IPS-20b (cell line): ENCODE results near the gene MRPL36.

ENCODE experiments used
- H3K27ac ChIP-seq: one replicate; pipeline ENCODE4 v1.5.1; 2013; ENCODE audit warnings: low read length
- H3K27me3 ChIP-seq: 2 replicates; pipeline ENCODE4 v1.6.1; 2013; ENCODE audit warnings: mild to moderate bottlenecking, low read length, inconsistent platforms; ENCODE audit not compliant: insufficient read depth
- H3K36me3 ChIP-seq: 2 replicates; pipeline ENCODE4 v1.6.1; 2013; ENCODE audit warnings: low read depth, mild to moderate bottlenecking, inconsistent platforms, low read length, moderate library complexity; ENCODE audit not compliant: insufficient read depth
- H3K4me1 ChIP-seq: 2 replicates; pipeline ENCODE4 v1.6.1; 2013; ENCODE audit warnings: mild to moderate bottlenecking, control low read depth, inconsistent platforms, low read length, moderate library complexity; ENCODE audit not compliant: insufficient read depth
- H3K4me3 ChIP-seq: 2 replicates; pipeline ENCODE4 v1.5.1; 2013; ENCODE audit warnings: mild to moderate bottlenecking, low read length, inconsistent platforms
- H3K9ac ChIP-seq: 2 replicates; pipeline ENCODE4 v1.6.1; 2013; ENCODE audit warnings: low read depth, mild to moderate bottlenecking, inconsistent platforms, low read length, moderate library complexity
- H3K9me3 ChIP-seq: 2 replicates; pipeline ENCODE4 v1.6.1; 2013; ENCODE audit warnings: mild to moderate bottlenecking, low read depth, low read length, inconsistent platforms; ENCODE audit not compliant: insufficient read depth

Gene MRPL36

DNA sequence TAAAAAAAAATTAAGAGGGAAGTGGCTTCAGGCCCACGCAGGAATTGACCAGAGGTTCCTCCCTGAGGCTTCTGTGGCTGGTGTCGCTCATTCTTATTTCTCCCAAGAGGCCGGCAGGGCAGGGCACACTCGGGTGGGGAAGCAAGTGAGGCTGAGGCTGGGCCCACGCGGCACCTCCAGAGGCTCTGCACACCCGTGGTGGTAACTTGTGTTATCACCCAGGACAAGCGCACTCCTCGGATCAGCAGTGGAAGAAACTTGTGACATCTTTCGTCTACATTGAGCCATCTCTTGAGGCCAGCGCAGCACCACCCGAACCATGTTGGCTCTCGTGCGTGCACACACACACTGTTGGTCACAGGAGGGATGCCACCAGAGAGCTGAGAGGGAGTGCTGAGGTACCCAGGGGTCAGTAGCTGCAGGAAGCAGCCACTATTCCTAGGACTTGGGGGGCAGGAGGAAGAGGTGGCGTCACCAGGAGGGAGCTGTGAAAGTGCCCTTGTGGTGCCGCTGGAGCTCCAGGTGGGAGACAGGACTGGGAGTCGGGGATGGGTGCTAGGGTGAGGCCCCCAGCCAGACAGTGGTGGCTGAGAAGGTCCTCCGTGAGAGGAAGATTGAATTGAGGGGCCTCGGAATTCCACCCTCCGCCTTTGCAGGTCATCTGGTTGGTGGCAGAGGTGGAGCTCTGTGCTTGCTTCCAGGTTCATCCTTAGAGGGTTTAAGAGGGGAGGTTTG is 8.0 kb upstream of the MRPL36 start:
- Histone ChIP-seq H3K4me1 (no peaks in the 10 kb centered on the region), H3K4me3 (no peak overlapping the region), H3K27me3 (no peaks in the 10 kb centered on the region), H3K36me3 (peaks cover 100% of the 10 kb centered on the region), H3K9ac (no peak overlapping the region), H3K9me3 (no peaks in the 10 kb centered on the region), H3K27ac (no peak overlapping the region)

GRCh38 chr5:1806974-1807373 is 7.3 kb upstream of the MRPL36 start:
- H3K36me3 ChIP-seq, result peaks cover 97% of the 10 kb centered on the region
- H3K27ac ChIP-seq, result no peak overlapping the region
- no peaks in the 10 kb centered on the region for H3K9me3 ChIP-seq
- no peak overlapping the region for H3K9ac ChIP-seq
- H3K4me3 ChIP-seq, result no peak overlapping the region
- no peaks in the 10 kb centered on the region for H3K27me3 ChIP-seq
- H3K4me1 ChIP-seq, result no peaks in the 10 kb centered on the region

- no peak overlapping the region for H3K27ac ChIP-seq
- no peaks in the 10 kb centered on the region for H3K27me3 ChIP-seq
- peaks cover 89% of the 10 kb centered on the region for H3K36me3 ChIP-seq
- H3K9ac ChIP-seq, result no peak overlapping the region
- no peaks in the 10 kb centered on the region for H3K9me3 ChIP-seq
- no peaks in the 10 kb centered on the region for H3K4me1 ChIP-seq
- no peak overlapping the region for H3K4me3 ChIP-seq
Measured at GRCh38 chr5:1806199-1806598, 6.6 kb upstream of the MRPL36 start.

DNA sequence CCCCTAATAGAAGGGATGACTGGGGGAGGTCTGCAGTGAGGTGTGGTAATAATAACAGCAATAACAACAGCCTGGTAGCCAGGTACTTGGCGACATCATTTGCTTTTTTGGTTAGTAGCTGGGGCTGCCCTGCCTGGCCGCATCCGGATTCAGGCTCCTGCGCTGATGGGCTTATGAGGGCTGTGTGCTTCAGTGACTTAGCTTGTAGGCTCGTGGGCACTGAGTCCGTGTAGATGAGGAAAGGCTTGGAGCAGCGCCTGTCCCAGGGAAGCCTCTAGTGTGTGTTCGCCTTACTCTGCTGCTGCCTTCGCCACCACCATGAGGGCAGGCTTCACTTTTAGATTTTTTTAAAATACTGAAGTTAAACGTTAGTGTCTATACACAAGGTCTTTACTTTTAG is 6.1 kb upstream of the MRPL36 start:
- no peak overlapping the region for H3K9ac ChIP-seq
- H3K9me3 ChIP-seq, result no peaks in the 10 kb centered on the region
- H3K27me3 ChIP-seq, result no peaks in the 10 kb centered on the region
- no peak overlapping the region for H3K27ac ChIP-seq
- no peak overlapping the region for H3K4me3 ChIP-seq
- H3K36me3 ChIP-seq, result peaks cover 85% of the 10 kb centered on the region
- no peaks in the 10 kb centered on the region for H3K4me1 ChIP-seq

DNA sequence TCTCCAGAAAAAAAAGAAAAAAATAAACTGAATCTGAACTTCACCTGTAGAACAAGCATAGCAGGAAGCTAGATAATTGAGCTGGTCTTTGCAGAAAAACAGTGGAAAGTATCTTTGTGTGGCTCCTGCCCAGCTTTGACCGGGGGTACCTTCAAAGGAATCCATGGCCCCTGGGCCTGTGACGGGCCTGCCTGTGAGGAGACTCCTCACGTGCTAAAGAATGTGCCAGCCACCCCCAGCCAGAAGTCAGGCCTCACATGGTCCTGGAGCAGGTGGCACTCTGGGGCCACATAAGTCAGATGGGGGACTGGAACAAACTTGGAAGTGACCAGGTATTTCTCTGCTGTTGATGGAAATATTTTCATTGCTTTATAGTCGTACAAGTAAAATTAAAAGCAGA is 5.7 kb upstream of the MRPL36 start:
- no peaks in the 10 kb centered on the region for H3K4me1 ChIP-seq
- H3K9ac ChIP-seq, result no peak overlapping the region
- H3K4me3 ChIP-seq, result no peak overlapping the region
- H3K27me3 ChIP-seq, result no peaks in the 10 kb centered on the region
- H3K9me3 ChIP-seq, result no peaks in the 10 kb centered on the region
- no peak overlapping the region for H3K27ac ChIP-seq
- peaks cover 81% of the 10 kb centered on the region for H3K36me3 ChIP-seq

GRCh38 chr5:1804001-1804690 is 4.5 kb upstream of the MRPL36 start:
- Histone ChIP-seq H3K4me1 (no peaks in the 10 kb centered on the region), H3K9ac (no peak overlapping the region), H3K36me3 (peaks cover 69% of the 10 kb centered on the region), H3K27me3 (no peaks in the 10 kb centered on the region), H3K4me3 (no peak overlapping the region), H3K27ac (no peak overlapping the region), H3K9me3 (no peaks in the 10 kb centered on the region)

DNA sequence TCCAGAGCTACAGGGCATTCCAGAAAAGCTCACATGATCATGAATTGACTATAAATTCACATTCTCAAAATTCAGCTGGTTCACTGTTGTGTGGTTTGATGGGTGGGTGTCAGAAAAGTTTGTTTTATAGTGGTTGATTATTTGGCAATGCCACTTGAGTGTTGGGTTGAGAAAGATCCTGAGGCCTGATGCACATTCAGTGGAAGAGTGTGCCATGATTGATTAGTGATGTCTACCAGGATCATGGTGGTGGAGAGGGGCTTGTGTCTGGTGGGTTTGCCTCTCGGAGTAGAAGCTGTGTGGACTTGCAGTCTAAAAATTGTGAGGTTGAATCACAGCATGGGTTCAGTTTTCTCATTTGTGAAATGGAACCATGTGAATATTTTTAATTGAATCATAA is 3.6 kb upstream of the MRPL36 start:
- Histone ChIP-seq H3K9ac (no peak overlapping the region), H3K27me3 (no peaks in the 10 kb centered on the region), H3K36me3 (peaks cover 65% of the 10 kb centered on the region), H3K27ac (no peak overlapping the region), H3K4me1 (peaks cover 2% of the 10 kb centered on the region; the same call in 1 of the 2 replicates), H3K4me3 (no peak overlapping the region), H3K9me3 (no peaks in the 10 kb centered on the region)

GRCh38 chr5:1801967-1802295 is 2.3 kb upstream of the MRPL36 start:
- Histone ChIP-seq H3K27ac (peak overlapping the region; percentile 83), H3K4me1 (peaks cover 2% of the 10 kb centered on the region; the same call in 1 of the 2 replicates), H3K4me3 (peak overlapping the region; percentile 81), H3K9me3 (no peaks in the 10 kb centered on the region), H3K36me3 (peaks cover 65% of the 10 kb centered on the region), H3K9ac (peak overlapping the region; percentile 94), H3K27me3 (no peaks in the 10 kb centered on the region)

- H3K9ac ChIP-seq, result peak within 1 kb of the TSS; percentile 94
- no peaks in the 10 kb centered on the region for H3K27me3 ChIP-seq
- peak within 1 kb of the TSS; percentile 81 for H3K4me3 ChIP-seq
- peaks cover 65% of the 10 kb centered on the region for H3K36me3 ChIP-seq
- peaks cover 2% of the 10 kb centered on the region; the same call in 1 of the 2 replicates for H3K4me1 ChIP-seq
- H3K27ac ChIP-seq, result peak within 1 kb of the TSS; percentile 83
- no peaks in the 10 kb centered on the region for H3K9me3 ChIP-seq
Measured at GRCh38 chr5:1801222-1801966, 1.8 kb upstream of the MRPL36 start, which contains the start of gene NDUFS6. TSS of gene NDUFS6 (plus strand) at chr5:1801407. CDS start at chr5:1801418, 11 bp downstream.

DNA sequence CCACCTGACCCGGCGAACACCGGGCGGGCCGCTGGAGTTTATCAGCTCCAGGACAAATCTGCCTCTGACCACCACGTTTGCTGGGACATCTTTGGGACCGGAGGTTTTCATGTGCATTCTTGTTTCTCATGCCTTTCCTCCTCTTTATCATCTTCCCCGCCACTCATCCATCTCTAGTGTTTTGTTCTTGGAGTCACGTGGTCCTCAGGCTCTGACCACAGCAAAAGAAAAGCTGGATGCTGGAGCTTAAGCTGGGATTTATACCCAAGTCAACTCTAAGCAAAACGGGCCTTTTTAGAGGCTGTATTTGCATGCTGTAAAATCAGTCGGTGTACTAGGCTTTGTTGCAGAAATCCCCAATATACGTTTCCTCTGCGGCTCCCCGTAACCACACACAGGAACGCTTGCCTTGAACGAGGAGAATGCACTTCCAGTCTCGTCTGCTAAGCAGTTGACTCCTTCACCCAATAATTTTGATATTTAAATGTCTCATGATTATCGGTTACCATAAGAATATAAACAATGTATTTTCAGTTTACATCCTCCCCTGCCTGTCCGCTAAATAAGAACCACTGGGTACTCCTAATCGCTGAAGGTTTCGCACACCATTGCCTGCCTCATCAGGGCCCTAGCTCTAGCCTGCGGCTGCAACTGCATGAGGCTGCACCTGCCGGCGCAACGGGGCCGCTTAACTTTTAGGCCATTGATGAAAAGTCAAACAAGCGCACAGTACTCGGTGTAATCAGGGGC is 1.0 kb upstream of the MRPL36 start:
- H3K9ac ChIP-seq, result peak overlapping the region; percentile 94
- no peaks in the 10 kb centered on the region for H3K9me3 ChIP-seq
- peak overlapping the region; percentile 2 for H3K27ac ChIP-seq
- H3K4me3 ChIP-seq, result peak overlapping the region; percentile 81
- H3K27me3 ChIP-seq, result no peaks in the 10 kb centered on the region
- H3K36me3 ChIP-seq, result peaks cover 65% of the 10 kb centered on the region
- H3K4me1 ChIP-seq, result peaks cover 2% of the 10 kb centered on the region; the same call in 1 of the 2 replicates

DNA sequence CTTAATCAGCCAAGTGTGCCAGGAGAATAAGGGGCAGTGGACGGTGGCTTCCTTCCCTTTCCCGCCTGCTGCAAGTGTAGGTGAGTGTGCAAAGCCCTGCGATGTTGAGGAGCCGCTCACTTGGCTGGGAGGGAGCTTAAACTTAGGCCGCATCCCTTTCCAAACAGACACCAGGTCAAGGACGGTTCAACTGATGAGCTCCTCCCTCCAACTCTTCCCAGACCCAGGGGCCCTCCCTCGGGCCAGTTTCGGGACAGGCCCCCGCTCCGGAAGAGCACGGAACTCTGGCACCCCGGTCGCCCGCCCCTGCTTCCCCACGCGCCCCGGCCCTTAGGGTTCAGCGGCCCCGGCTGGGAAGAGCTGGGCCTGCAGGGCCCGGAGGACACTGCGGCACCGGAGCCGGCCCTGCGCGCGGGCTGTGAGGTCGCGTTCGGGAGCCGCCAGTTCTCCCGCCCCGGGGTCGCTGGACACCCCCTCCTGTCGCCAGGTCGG is 481 bp downstream of the MRPL36 start:
- no peaks in the 10 kb centered on the region for H3K27me3 ChIP-seq
- H3K36me3 ChIP-seq, result peaks cover 50% of the 10 kb centered on the region
- H3K27ac ChIP-seq, result no peak overlapping the region
- H3K4me1 ChIP-seq, result peaks cover 2% of the 10 kb centered on the region; the same call in 1 of the 2 replicates
- H3K9me3 ChIP-seq, result no peaks in the 10 kb centered on the region
- peak overlapping the region; percentile 81 for H3K9ac ChIP-seq
- peak overlapping the region; percentile 81 for H3K4me3 ChIP-seq
